Activated T-cell treated with anti-CD3 and anti-CD28 coated beads, Interleukin-2, amount 50 U/mL, for 72 hours (primary cell): Measurements from ENCODE around the gene INTS14. TPM values are rescaled to one million over a fixed set of nuclear protein-coding genes. Genes with fewer than 3 reads are reported as not detected.

Source experiments
- ATAC-seq, 2 donors: fragments of 150-1000 bp; cut with Tn5 transposase; replicated peaks in 1 of 2; 2 replicates each; pipeline ENCODE4 v1.10.0; 2021; ENCODE audit warnings: moderate library complexity in 2 of 2, mild to moderate bottlenecking in 1 of 2
- DNase-seq, 2 donors: peaks; one replicate each; pipeline ENCODE4 v3.0.0; 2021 to 2022; ENCODE audit warnings: mixed read lengths in 1 of 2
- H3K27ac Mint-ChIP-seq: one replicate; pipeline ENCODE4 v1.8.0; 2022; ENCODE audit warnings: mild to moderate bottlenecking, moderate library complexity, mixed read lengths
- H3K27me3 Mint-ChIP-seq: one replicate; pipeline ENCODE4 v1.8.0; 2022; ENCODE audit warnings: low read depth, mixed read lengths
- H3K36me3 Mint-ChIP-seq, 2 donors: one replicate each; pipeline ENCODE4 v1.8.0; 2022; ENCODE audit warnings: mixed read lengths in 2 of 2, mild to moderate bottlenecking in 1 of 2; ENCODE audit not compliant: insufficient read depth in 2 of 2
- H3K4me1 Mint-ChIP-seq: one replicate; pipeline ENCODE4 v1.8.0; 2022; ENCODE audit warnings: low read depth, mixed read lengths
- H3K4me3 Mint-ChIP-seq, 2 donors: one replicate each; pipeline ENCODE4 v1.8.0; 2022; ENCODE audit warnings: mild to moderate bottlenecking in 2 of 2, mixed read lengths in 2 of 2, moderate library complexity in 2 of 2
- H3K9me3 Mint-ChIP-seq, 2 donors: one replicate each; pipeline ENCODE4 v1.8.0; 2022; ENCODE audit warnings: mixed read lengths in 2 of 2
- total RNA-seq, 2 donors: library from RNA; stranded (reverse); gene quantifications; one replicate each; pipeline ENCODE4 v1.2.3, GENCODE V29; 2022

INTS14 gene
- total RNA-seq, 2 donors from 2014 or later: 48.9 to 53.7 TPM

GRCh38 chr15:65642594-65642993 is 31.7 kb upstream of the INTS14 start:
- Mint-ChIP-seq H3K9me3 (no peaks in the 10 kb centered on the region), H3K27ac (no peak overlapping the region), H3K36me3 (no peaks in the 10 kb centered on the region), H3K27me3 (no peaks in the 10 kb centered on the region), H3K4me3 (no peak overlapping the region), H3K4me1 (peaks cover 11% of the 10 kb centered on the region)
- ATAC-seq (no peak), DNase-seq (no peak)

- H3K4me3 Mint-ChIP-seq: no peak overlapping the region
- no peak overlapping the region for H3K27ac Mint-ChIP-seq
- no peaks in the 10 kb centered on the region for H3K9me3 Mint-ChIP-seq
- H3K36me3 Mint-ChIP-seq: no peaks in the 10 kb centered on the region
- ATAC-seq: no peak
- peaks cover 11% of the 10 kb centered on the region for H3K4me1 Mint-ChIP-seq
- no peaks in the 10 kb centered on the region for H3K27me3 Mint-ChIP-seq
- DNase-seq: no peak
These were observed 31.0 kb upstream of the INTS14 start for GRCh38 chr15:65641768-65642475.

GRCh38 chr15:65639509-65639908 is 28.6 kb upstream of the INTS14 start:
- Mint-ChIP-seq H3K9me3 (no peaks in the 10 kb centered on the region), H3K36me3 (no peaks in the 10 kb centered on the region), H3K27me3 (no peaks in the 10 kb centered on the region), H3K4me1 (peaks cover 11% of the 10 kb centered on the region), H3K4me3 (no peak overlapping the region), H3K27ac (no peak overlapping the region)
- no peak for ATAC-seq
- no peak for DNase-seq

GRCh38 chr15:65638681-65639089 is 27.8 kb upstream of the INTS14 start:
- Mint-ChIP-seq H3K27me3 (no peaks in the 10 kb centered on the region), H3K36me3 (no peaks in the 10 kb centered on the region), H3K27ac (no peak overlapping the region), H3K4me3 (peak overlapping the region; percentile 42 to 49), H3K4me1 (peaks cover 11% of the 10 kb centered on the region), H3K9me3 (no peaks in the 10 kb centered on the region)
- ATAC-seq (peak; percentile 68 to 71), DNase-seq (peak; percentile 37 to 54)

GRCh38 chr15:65638109-65638508 is 27.2 kb upstream of the INTS14 start:
- DNase-seq (no peak), ATAC-seq (no peak)
- Mint-ChIP-seq H3K4me1 (peaks cover 11% of the 10 kb centered on the region), H3K9me3 (no peaks in the 10 kb centered on the region), H3K27ac (no peak overlapping the region), H3K27me3 (no peaks in the 10 kb centered on the region), H3K4me3 (no peak overlapping the region), H3K36me3 (no peaks in the 10 kb centered on the region)

GRCh38 chr15:65634356-65634755 is 23.4 kb upstream of the INTS14 start:
- Mint-ChIP-seq H3K4me3 (no peak overlapping the region), H3K9me3 (no peaks in the 10 kb centered on the region), H3K36me3 (no peaks in the 10 kb centered on the region), H3K4me1 (peaks cover 26% of the 10 kb centered on the region), H3K27ac (peak overlapping the region; percentile 65), H3K27me3 (no peaks in the 10 kb centered on the region)
- DNase-seq (no peak), ATAC-seq (no peak)

- Mint-ChIP-seq H3K9me3 (no peaks in the 10 kb centered on the region), H3K27ac (peak overlapping the region; percentile 51), H3K4me3 (no peak overlapping the region), H3K4me1 (peaks cover 20% of the 10 kb centered on the region), H3K27me3 (no peaks in the 10 kb centered on the region), H3K36me3 (no peaks in the 10 kb centered on the region)
- no peak for ATAC-seq
- DNase-seq: no peak
These were observed 22.8 kb upstream of the INTS14 start for GRCh38 chr15:65633752-65634151.

GRCh38 chr15:65632780-65633375 is 21.9 kb upstream of the INTS14 start:
- no peak overlapping the region for H3K4me3 Mint-ChIP-seq
- no peak for DNase-seq
- no peak for ATAC-seq
- no peaks in the 10 kb centered on the region for H3K9me3 Mint-ChIP-seq
- H3K4me1 Mint-ChIP-seq: peaks cover 14% of the 10 kb centered on the region
- no peaks in the 10 kb centered on the region for H3K36me3 Mint-ChIP-seq
- no peaks in the 10 kb centered on the region for H3K27me3 Mint-ChIP-seq
- H3K27ac Mint-ChIP-seq: no peak overlapping the region

- Mint-ChIP-seq H3K27me3 (no peaks in the 10 kb centered on the region), H3K4me1 (peaks cover 14% of the 10 kb centered on the region), H3K36me3 (no peaks in the 10 kb centered on the region), H3K4me3 (peak overlapping the region in 1 of 2 donors; percentile 38), H3K9me3 (no peaks in the 10 kb centered on the region), H3K27ac (peak overlapping the region; percentile 12)
- no peak for DNase-seq
- no peak for ATAC-seq
These were observed 20.6 kb upstream of the INTS14 start for GRCh38 chr15:65631503-65631902.

GRCh38 chr15:65630760-65631159 is 19.8 kb upstream of the INTS14 start:
- peak; percentile 39 to 44 for ATAC-seq
- Mint-ChIP-seq H3K9me3 (no peaks in the 10 kb centered on the region), H3K27me3 (no peaks in the 10 kb centered on the region), H3K4me1 (peaks cover 14% of the 10 kb centered on the region), H3K27ac (no peak overlapping the region), H3K4me3 (peak overlapping the region in 1 of 2 donors; percentile 38), H3K36me3 (no peaks in the 10 kb centered on the region)
- no peak for DNase-seq

GRCh38 chr15:65629548-65629947 is 18.6 kb upstream of the INTS14 start:
- Mint-ChIP-seq H3K4me1 (peaks cover 14% of the 10 kb centered on the region), H3K36me3 (peaks cover 0 to under 1% of the 10 kb centered on the region in 2 donors), H3K27me3 (no peaks in the 10 kb centered on the region), H3K4me3 (no peak overlapping the region), H3K9me3 (no peaks in the 10 kb centered on the region), H3K27ac (no peak overlapping the region)
- no peak for ATAC-seq
- DNase-seq: no peak

- no peak overlapping the region for H3K4me3 Mint-ChIP-seq
These were observed 15.9 kb upstream of the INTS14 start for GRCh38 chr15:65626856-65627255.

GRCh38 chr15:65623103-65623502 is 12.2 kb upstream of the INTS14 start:
- Mint-ChIP-seq H3K4me3 (no peak overlapping the region), H3K27me3 (no peaks in the 10 kb centered on the region), H3K27ac (no peak overlapping the region), H3K9me3 (no peaks in the 10 kb centered on the region), H3K36me3 (peaks cover 0 to 1% of the 10 kb centered on the region in 2 donors), H3K4me1 (no peaks in the 10 kb centered on the region)
- ATAC-seq (no peak), DNase-seq (no peak)

More at GRCh38 chr15:65626856-65627255, 15.9 kb upstream of the INTS14 start:
- DNase-seq: no peak
- Mint-ChIP-seq H3K4me1 (peaks cover 14% of the 10 kb centered on the region), H3K27me3 (no peaks in the 10 kb centered on the region), H3K36me3 (peaks cover 0 to 1% of the 10 kb centered on the region in 2 donors), H3K9me3 (no peaks in the 10 kb centered on the region), H3K27ac (no peak overlapping the region)
- ATAC-seq: no peak

- no peaks in the 10 kb centered on the region for H3K27me3 Mint-ChIP-seq
- H3K4me1 Mint-ChIP-seq: no peaks in the 10 kb centered on the region
- DNase-seq: no peak
- ATAC-seq: no peak
- H3K4me3 Mint-ChIP-seq: no peak within 1 kb of the TSS
- peaks cover 0 to 4% of the 10 kb centered on the region in 2 donors for H3K36me3 Mint-ChIP-seq
- no peak within 1 kb of the TSS for H3K27ac Mint-ChIP-seq
- no peaks in the 10 kb centered on the region for H3K9me3 Mint-ChIP-seq
These were observed 10.7 kb upstream of the INTS14 start, which contains the start of gene SLC24A1 for GRCh38 chr15:65621638-65622037. Gene SLC24A1 (plus strand): TSS chr15:65621938. CDS start chr15:65624081, 2,143 bp downstream.
